OCI-LY1 (cell line): Measurements from ENCODE around the gene PSMB10.
"Not testable (repeated sequence)": the region's sequence is repeated elsewhere in the genome, so short reads cannot be mapped to it uniquely, and the experiment has no call there.

Experiments
- H2AFZ ChIP-seq: fragments of 200-600 bp; sonication (generic), shearing (Covaris generic); 2 replicates; pipeline ENCODE4 v1.6.0; 2014; ENCODE audit warnings: antibody characterized with exemption, mild to moderate bottlenecking, low read length
- H3F3A ChIP-seq: fragments of 200-600 bp; sonication (generic), shearing (Covaris generic); 2 replicates; pipeline ENCODE4 v1.6.0; 2014; ENCODE audit warnings: mild to moderate bottlenecking, antibody characterized with exemption, low read length, moderate library complexity; ENCODE audit not compliant: insufficient read depth
- H3K27ac ChIP-seq: fragments of 200-600 bp; sonication (generic); 2 replicates; pipeline ENCODE4 v1.5.1; 2014; ENCODE audit warnings: low read length, mixed run types, mild to moderate bottlenecking, low read depth; ENCODE audit not compliant: poor library complexity, severe bottlenecking
- H3K27me3 ChIP-seq: fragments of 200-600 bp; sonication (generic); 2 replicates; pipeline ENCODE4 v1.6.0; 2014; ENCODE audit warnings: antibody characterized with exemption, mild to moderate bottlenecking, low read length, moderate library complexity; ENCODE audit not compliant: insufficient read depth
- H3K36me3 ChIP-seq: fragments of 200-600 bp; sonication (generic); 2 replicates; pipeline ENCODE4 v1.6.1; 2014; ENCODE audit warnings: mild to moderate bottlenecking, antibody characterized with exemption, low read length, moderate library complexity, mixed read lengths; ENCODE audit not compliant: insufficient read depth
- H3K4me1 ChIP-seq: fragments of 200-600 bp; sonication (generic); 2 replicates; pipeline ENCODE4 v1.5.1; 2014; ENCODE audit warnings: mild to moderate bottlenecking, low read length, moderate library complexity; ENCODE audit not compliant: insufficient read depth, severe bottlenecking
- H3K4me2 ChIP-seq: fragments of 200-600 bp; sonication (generic), shearing (Covaris generic); 2 replicates; pipeline ENCODE4 v1.6.1; 2014; ENCODE audit warnings: low read length
- H3K4me3 ChIP-seq: fragments of 200-600 bp; sonication (generic); 2 replicates; pipeline ENCODE4 v1.5.1; 2014; ENCODE audit warnings: low read length, low read depth, mild to moderate bottlenecking, mixed read lengths; ENCODE audit not compliant: poor library complexity, severe bottlenecking
- H3K79me2 ChIP-seq: fragments of 200-600 bp; shearing (Covaris generic); 2 replicates; pipeline ENCODE4 v1.6.1; 2016; ENCODE audit warnings: mixed run types, low read length, mixed read lengths; ENCODE audit not compliant: insufficient read depth
- H3K9ac ChIP-seq: fragments of 200-600 bp; sonication (generic), shearing (Covaris generic); 2 replicates; pipeline ENCODE4 v1.6.1; 2014; ENCODE audit warnings: mild to moderate bottlenecking, low read length, mixed read lengths
- H3K9me2 ChIP-seq: fragments of 200-600 bp; sonication (generic), shearing (Covaris generic); 2 replicates; pipeline ENCODE4 v1.6.1; 2014; ENCODE audit warnings: low read depth, mild to moderate bottlenecking, low read length, mixed read lengths
- H3K9me3 ChIP-seq: fragments of 200-600 bp; shearing (Covaris generic); 2 replicates; pipeline ENCODE4 v1.6.1; 2014; ENCODE audit warnings: low read length, mixed read lengths
- H4K20me1 ChIP-seq: fragments of 200-600 bp; sonication (generic), shearing (Covaris generic); 2 replicates; pipeline ENCODE4 v1.6.0; 2016; ENCODE audit warnings: mild to moderate bottlenecking, low read length; ENCODE audit not compliant: insufficient read depth
- EZH2 ChIP-seq: fragments of 200-600 bp; sonication (generic), shearing (Covaris generic); IDR thresholded peaks from 2 replicates; pipeline ENCODE4 v1.8.0; 2017; ENCODE audit warnings: borderline replicate concordance, mixed run types, mild to moderate bottlenecking, antibody characterized with exemption, low read length, moderate library complexity, mixed read lengths
- TF ChIP-seq, protein P1 (sequence below): fragments of 200-600 bp; sonication (generic), shearing (Covaris generic); IDR thresholded peaks from 2 replicates; pipeline ENCODE4 v1.5.1; 2017; ENCODE audit warnings: mild to moderate bottlenecking, antibody characterized with exemption, low read length, moderate library complexity, mixed read lengths

PSMB10 gene

DNA sequence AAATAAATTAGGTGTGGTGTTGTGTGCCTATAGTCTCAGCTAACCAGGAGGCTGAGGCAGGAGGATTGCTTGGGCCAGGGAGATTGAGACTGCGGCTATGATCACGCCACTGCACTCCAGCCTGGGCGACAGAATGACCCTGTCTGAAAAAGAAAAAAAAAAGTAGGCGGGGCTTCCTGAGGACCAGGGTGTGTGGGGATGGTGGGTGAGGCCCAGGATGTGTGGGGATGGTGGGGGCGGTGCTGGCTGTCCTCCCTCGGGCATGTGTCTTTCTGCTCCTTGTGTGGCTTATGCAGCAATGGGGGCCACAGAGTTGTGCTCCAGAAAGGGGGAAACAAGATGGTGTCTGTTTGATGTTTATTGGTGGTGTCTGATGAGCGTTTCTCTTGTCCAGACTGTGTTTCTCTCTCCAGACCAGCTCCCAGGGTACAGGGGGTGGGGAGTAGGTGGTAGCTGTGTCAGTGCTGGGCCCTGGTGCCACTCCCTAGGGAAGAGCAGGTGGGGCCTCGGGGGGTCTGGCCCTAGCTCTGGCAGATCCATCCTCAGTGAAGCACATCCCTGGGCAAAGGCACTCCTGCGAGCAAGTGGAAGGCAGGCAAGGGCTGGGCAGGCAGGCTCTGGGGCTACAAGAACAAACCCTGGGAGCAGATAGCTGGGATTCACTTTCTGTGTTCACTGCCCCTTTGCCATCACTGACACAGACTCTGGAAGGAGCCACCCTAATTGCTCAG lies 5.0 kb upstream of the PSMB10 start:
- Histone ChIP-seq H3K9me2 (no peaks in the 10 kb centered on the region), H3K4me1 (peaks cover 48% of the 10 kb centered on the region), H3K9me3 (no peaks in the 10 kb centered on the region), H3K79me2 (no peaks in the 10 kb centered on the region), H3K9ac (no peak overlapping the region; the same call in 1 of the 2 replicates), H2AFZ (no peak overlapping the region), H3K4me3 (no peak overlapping the region), H3F3A (no peaks in the 10 kb centered on the region), H3K36me3 (peaks cover 14% of the 10 kb centered on the region; the same call in 1 of the 2 replicates), H3K27me3 (no peaks in the 10 kb centered on the region), H3K27ac (peak overlapping the region; percentile 11), H3K4me2 (no peak overlapping the region), H4K20me1 (no peaks in the 10 kb centered on the region)
- no peak for TF ChIP-seq EZH2
- TF ChIP-seq, protein P1, sequence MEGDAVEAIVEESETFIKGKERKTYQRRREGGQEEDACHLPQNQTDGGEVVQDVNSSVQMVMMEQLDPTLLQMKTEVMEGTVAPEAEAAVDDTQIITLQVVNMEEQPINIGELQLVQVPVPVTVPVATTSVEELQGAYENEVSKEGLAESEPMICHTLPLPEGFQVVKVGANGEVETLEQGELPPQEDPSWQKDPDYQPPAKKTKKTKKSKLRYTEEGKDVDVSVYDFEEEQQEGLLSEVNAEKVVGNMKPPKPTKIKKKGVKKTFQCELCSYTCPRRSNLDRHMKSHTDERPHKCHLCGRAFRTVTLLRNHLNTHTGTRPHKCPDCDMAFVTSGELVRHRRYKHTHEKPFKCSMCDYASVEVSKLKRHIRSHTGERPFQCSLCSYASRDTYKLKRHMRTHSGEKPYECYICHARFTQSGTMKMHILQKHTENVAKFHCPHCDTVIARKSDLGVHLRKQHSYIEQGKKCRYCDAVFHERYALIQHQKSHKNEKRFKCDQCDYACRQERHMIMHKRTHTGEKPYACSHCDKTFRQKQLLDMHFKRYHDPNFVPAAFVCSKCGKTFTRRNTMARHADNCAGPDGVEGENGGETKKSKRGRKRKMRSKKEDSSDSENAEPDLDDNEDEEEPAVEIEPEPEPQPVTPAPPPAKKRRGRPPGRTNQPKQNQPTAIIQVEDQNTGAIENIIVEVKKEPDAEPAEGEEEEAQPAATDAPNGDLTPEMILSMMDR, result no peak

- no peak overlapping the region for H2AFZ ChIP-seq
- H3K27ac ChIP-seq, result peak overlapping the region; percentile 48
- peaks cover 48% of the 10 kb centered on the region for H3K4me1 ChIP-seq
- H3K79me2 ChIP-seq, result no peaks in the 10 kb centered on the region
- H3K4me3 ChIP-seq, result no peak overlapping the region
- H4K20me1 ChIP-seq, result no peaks in the 10 kb centered on the region
- no peaks in the 10 kb centered on the region for H3K27me3 ChIP-seq
- TF ChIP-seq EZH2, result no peak
- TF ChIP-seq, protein P1, result no peak
- H3F3A ChIP-seq, result no peaks in the 10 kb centered on the region
- peaks cover 12% of the 10 kb centered on the region; the same call in 1 of the 2 replicates for H3K36me3 ChIP-seq
- peak overlapping the region; percentile 51; the same call in 1 of the 2 replicates for H3K4me2 ChIP-seq
- peak overlapping the region; percentile 5; the same call in 1 of the 2 replicates for H3K9ac ChIP-seq
- H3K9me3 ChIP-seq, result no peaks in the 10 kb centered on the region
- H3K9me2 ChIP-seq, result no peaks in the 10 kb centered on the region
Measured at GRCh38 chr16:67940446-67941089, 3.9 kb upstream of the PSMB10 start.

DNA sequence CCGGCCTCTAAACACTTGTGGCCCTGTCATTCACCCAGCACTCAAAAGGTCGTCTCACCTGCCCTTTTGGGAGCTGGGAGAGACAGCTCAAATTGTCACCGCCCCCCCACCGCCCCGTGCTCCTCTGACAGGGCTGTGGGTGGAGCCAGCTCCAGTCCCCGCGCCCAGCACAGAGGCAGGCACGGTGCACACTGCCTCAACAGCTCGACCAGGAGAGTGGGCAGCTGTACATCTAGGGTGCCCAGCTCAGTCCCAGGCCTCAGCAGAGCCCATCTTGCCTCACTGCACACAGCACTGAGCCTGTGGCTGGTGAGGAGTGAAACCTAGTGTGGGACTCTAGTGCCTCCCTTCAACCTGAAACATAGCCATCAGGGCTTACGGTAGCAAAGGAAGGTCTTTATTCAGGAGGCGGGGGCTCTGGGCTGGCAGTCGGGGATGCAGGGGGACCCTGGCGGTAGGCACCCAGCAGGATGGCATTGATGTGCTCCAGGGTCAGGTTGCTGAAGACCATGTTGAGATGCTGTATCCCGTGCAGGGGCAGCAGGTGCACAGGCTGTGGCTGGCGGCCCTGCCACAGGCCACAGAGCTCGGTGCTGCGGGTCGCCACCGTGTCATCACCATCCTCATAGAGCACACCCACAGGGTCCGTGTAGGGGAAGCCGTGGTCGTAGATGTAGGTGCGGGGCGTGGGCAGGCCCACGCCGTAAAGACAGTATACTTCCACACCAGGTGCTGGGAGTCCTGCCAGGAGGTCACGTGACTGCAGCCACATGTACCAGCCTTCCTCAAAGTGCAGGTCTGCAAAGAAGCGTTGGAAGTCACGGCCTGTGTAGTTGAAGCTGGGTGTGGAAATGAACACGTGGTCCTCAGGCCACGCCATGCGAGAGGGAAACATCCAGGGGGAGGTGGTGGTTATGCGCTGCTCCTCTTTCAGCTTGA lies 3.1 kb upstream of the PSMB10 start:
- Histone ChIP-seq H4K20me1 (no peaks in the 10 kb centered on the region), H3K36me3 (peaks cover 9% of the 10 kb centered on the region; the same call in 1 of the 2 replicates)

DNA sequence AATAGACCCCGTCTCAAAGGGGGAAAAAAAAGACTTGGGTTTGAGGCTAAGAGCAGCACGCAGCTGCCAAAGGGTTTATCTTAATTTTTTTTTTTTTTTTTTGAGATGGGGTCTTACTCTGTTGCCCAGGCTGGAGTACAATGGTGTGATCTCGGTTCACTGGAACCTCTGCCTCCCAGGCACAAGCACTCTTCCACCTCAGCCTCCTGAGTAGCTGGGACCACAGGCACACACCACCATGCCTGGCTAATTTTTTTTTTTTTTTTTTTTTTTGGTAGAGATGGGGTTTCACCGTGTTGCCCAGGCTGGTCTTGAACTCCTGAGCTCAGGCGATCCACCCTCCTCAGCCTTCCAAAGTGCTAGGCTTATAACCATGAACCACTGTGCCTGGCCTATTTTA lies 1.1 kb upstream of the PSMB10 start:
- H3K4me2 ChIP-seq, result peak overlapping the region; percentile 81
- not testable (repeated sequence) for H3K27ac ChIP-seq, H3K4me3 ChIP-seq, H3K9me2 ChIP-seq, H3K9ac ChIP-seq, H3K9me3 ChIP-seq, H3F3A ChIP-seq, H3K79me2 ChIP-seq, H4K20me1 ChIP-seq, H3K27me3 ChIP-seq, H2AFZ ChIP-seq
- peaks cover 49% of the 10 kb centered on the region for H3K4me1 ChIP-seq
- peaks cover 18% of the 10 kb centered on the region; the same call in 1 of the 2 replicates for H3K36me3 ChIP-seq

More for the DNA sequence above, 3.1 kb upstream of the PSMB10 start:
- TF ChIP-seq, protein P1, result no peak
- TF ChIP-seq EZH2, result no peak
- no peaks in the 10 kb centered on the region for H3K27me3 ChIP-seq
- H3K4me3 ChIP-seq, result peak overlapping the region; percentile 14
- H3K4me1 ChIP-seq, result peaks cover 54% of the 10 kb centered on the region
- H3K9ac ChIP-seq, result peak overlapping the region; percentile 22; the same call in 1 of the 2 replicates
- no peaks in the 10 kb centered on the region for H3F3A ChIP-seq
- peak overlapping the region; percentile 51 for H3K4me2 ChIP-seq
- H3K79me2 ChIP-seq, result no peaks in the 10 kb centered on the region
- H2AFZ ChIP-seq, result no peak overlapping the region
- no peaks in the 10 kb centered on the region for H3K9me3 ChIP-seq
- peak overlapping the region; percentile 48 for H3K27ac ChIP-seq
- H3K9me2 ChIP-seq, result no peaks in the 10 kb centered on the region
